ENCODE measurements around the gene ING5. TPM values are rescaled to one million over a fixed set of nuclear protein-coding genes. Genes with fewer than 3 reads are reported as not detected.

ING5 gene
- total and polyA plus RNA-seq, 10 donors = 18.2 to 51.1 (median 35.5) TPM

- TF ChIP-seq POLR2AphosphoS5 (IDR thresholded peaks at IDR 0.05) (peak in 1 of 3 donors; percentile 61), POLR2A (IDR thresholded peaks at IDR 0.05) (no peak), CTCF (IDR thresholded peaks at IDR 0.05 in 8 of 11, conservative IDR thresholded peaks at IDR 0.05 in 3 of 11) (no peak)
- H3K9me3 ChIP-seq = no peaks in the 10 kb centered on the region
- no peak overlapping the region for H3K4me3 ChIP-seq
- peaks cover 0 to 99% (median 69%) of the 10 kb centered on the region in 6 donors for H3K36me3 ChIP-seq
- no peaks in the 10 kb centered on the region for H3K27me3 ChIP-seq (replicated peaks in 1 of 7)
- H3K27ac ChIP-seq = no peak overlapping the region
- intact Hi-C loops (cut with DNase I; ENCODE audit: low total_unique reads) = no loop called here
- DNase-seq = peak; percentile 70
- H3K4me1 ChIP-seq = no peaks in the 10 kb centered on the region
- WGBS, 5 donors = 94 to 96% (median 95%) methylated on average over 22 to 24 of the region's 24 CpGs
Observed at GRCh38 chr2:241677392-241677791, 24.4 kb upstream of the ING5 start.

GRCh38 chr2:241678307-241678706 is 23.5 kb upstream of the ING5 start:
- intact Hi-C loops (cut with DNase I; ENCODE audit: low total_unique reads) = no loop called here
- TF ChIP-seq CTCF (IDR thresholded peaks at IDR 0.05 in 8 of 11, conservative IDR thresholded peaks at IDR 0.05 in 3 of 11) (no peak), POLR2AphosphoS5 (IDR thresholded peaks at IDR 0.05) (no peak), POLR2A (IDR thresholded peaks at IDR 0.05) (no peak)
- Histone ChIP-seq H3K9me3 (no peaks in the 10 kb centered on the region), H3K27ac (no peak overlapping the region), H3K4me1 (no peaks in the 10 kb centered on the region), H3K4me3 (no peak overlapping the region), H3K27me3 (replicated peaks in 1 of 7) (no peaks in the 10 kb centered on the region), H3K36me3 (peaks cover 0 to 99% (median 65%) of the 10 kb centered on the region in 6 donors)
- peak; percentile 59 for DNase-seq
- WGBS, 5 donors = 92 to 96% (median 94%) methylated on average over 18 of the region's 18 CpGs

- H3K27ac ChIP-seq = no peak overlapping the region
- no peak overlapping the region for H3K4me3 ChIP-seq
- H3K36me3 ChIP-seq = peaks cover 0 to 98% (median 64%) of the 10 kb centered on the region in 6 donors
- no peaks in the 10 kb centered on the region for H3K9me3 ChIP-seq
- DNase-seq = no peak
- WGBS, 5 donors = 89 to 96% (median 95%) methylated on average over 22 of the region's 22 CpGs
- no peak for TF ChIP-seq CTCF (IDR thresholded peaks at IDR 0.05 in 8 of 11, conservative IDR thresholded peaks at IDR 0.05 in 3 of 11)
- no peak for TF ChIP-seq POLR2AphosphoS5 (IDR thresholded peaks at IDR 0.05)
- no peak for TF ChIP-seq POLR2A (IDR thresholded peaks at IDR 0.05)
- no peaks in the 10 kb centered on the region for H3K27me3 ChIP-seq (replicated peaks in 1 of 7)
- intact Hi-C loops (cut with DNase I; ENCODE audit: low total_unique reads) = no loop called here
- no peaks in the 10 kb centered on the region for H3K4me1 ChIP-seq
Observed at GRCh38 chr2:241678784-241679540, 22.9 kb upstream of the ING5 start.

- WGBS, 5 donors = 75 to 95% (median 89%) methylated on average over 12 of the region's 12 CpGs
- TF ChIP-seq POLR2AphosphoS5 (IDR thresholded peaks at IDR 0.05) (no peak), CTCF (IDR thresholded peaks at IDR 0.05 in 8 of 11, conservative IDR thresholded peaks at IDR 0.05 in 3 of 11) (no peak), POLR2A (IDR thresholded peaks at IDR 0.05) (no peak)
- H3K27me3 ChIP-seq (replicated peaks in 1 of 7) = no peaks in the 10 kb centered on the region
- H3K4me1 ChIP-seq = peaks cover 0 to 2% (median 0%) of the 10 kb centered on the region in 6 donors
- H3K36me3 ChIP-seq = peaks cover 0 to 96% (median 63%) of the 10 kb centered on the region in 6 donors
- no peak for DNase-seq
- H3K4me3 ChIP-seq = no peak overlapping the region
- no peak overlapping the region for H3K27ac ChIP-seq
- H3K9me3 ChIP-seq = no peaks in the 10 kb centered on the region
- intact Hi-C loops (cut with DNase I; ENCODE audit: low total_unique reads) = no loop called here
Observed at GRCh38 chr2:241680044-241680443, 21.8 kb upstream of the ING5 start.

Measured in spleen (tissue), 11 donors.